Measurements from ENCODE around the gene INPP4B.

DNA sequence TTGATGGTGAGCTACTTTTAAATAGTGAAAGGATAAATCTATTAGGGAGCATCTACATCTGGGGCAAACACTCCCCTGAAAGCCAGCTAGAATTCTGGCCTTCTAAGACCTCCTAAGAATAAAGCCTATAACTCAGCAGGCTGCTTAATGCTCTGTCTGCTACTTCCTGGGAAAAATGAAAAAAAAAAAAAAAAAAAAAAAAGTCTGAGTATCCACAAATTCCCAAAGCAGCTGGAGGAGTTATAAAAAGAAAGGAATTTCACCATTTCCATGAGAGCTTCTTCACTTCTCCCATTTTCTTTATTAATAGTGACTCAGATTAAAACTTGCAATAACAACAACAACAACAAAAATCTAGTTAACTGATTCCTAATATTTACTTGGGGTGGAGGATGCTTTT is 511.2 kb downstream of the INPP4B start:
- no peak for TF ChIP-seq POLR2A (IDR thresholded peaks at IDR 0.05)
- TF ChIP-seq, protein P1, sequence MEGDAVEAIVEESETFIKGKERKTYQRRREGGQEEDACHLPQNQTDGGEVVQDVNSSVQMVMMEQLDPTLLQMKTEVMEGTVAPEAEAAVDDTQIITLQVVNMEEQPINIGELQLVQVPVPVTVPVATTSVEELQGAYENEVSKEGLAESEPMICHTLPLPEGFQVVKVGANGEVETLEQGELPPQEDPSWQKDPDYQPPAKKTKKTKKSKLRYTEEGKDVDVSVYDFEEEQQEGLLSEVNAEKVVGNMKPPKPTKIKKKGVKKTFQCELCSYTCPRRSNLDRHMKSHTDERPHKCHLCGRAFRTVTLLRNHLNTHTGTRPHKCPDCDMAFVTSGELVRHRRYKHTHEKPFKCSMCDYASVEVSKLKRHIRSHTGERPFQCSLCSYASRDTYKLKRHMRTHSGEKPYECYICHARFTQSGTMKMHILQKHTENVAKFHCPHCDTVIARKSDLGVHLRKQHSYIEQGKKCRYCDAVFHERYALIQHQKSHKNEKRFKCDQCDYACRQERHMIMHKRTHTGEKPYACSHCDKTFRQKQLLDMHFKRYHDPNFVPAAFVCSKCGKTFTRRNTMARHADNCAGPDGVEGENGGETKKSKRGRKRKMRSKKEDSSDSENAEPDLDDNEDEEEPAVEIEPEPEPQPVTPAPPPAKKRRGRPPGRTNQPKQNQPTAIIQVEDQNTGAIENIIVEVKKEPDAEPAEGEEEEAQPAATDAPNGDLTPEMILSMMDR (IDR thresholded peaks at IDR 0.05), result no peak

All from testis (tissue), 2 donors.